Measurements from ENCODE around the gene TBC1D9. TPM values are rescaled to one million over a fixed set of nuclear protein-coding genes. Genes with fewer than 3 reads are reported as not detected.

TBC1D9 gene
- total RNA-seq, 5 donors from 2014 or later (not counting 1 experiment from before 2014, with no cell fraction given) = 0.56 to 4.2 (median 1.2) TPM

DNA sequence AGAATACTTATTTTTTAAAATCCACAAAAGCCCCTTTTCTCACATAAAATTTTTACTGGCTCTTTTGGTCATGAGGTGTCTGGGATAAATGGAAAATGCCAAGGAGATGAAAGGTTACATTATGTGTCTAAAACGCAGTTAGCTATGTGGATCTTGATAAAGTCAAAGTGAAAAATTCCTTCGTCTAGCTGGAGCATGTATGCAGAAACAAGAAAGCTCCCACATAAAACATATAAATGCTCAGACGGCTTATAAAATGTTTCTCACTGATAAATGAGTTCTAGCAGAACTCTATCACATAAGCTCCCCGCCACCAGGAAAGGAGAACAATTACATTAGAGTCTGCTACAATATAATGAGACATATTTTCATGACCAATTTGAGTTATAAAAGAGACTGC, 83.8 kb downstream of the TBC1D9 start:
- ChIA-PET CTCF (no interaction called here), POLR2A (no interaction called here)
- Histone ChIP-seq H3K36me3 (ENCODE audit: control insufficient read depth in 2 of 2, extremely low read depth in 1 of 2, insufficient read depth in 1 of 2, low read length in 1 of 2) (no peaks in the 10 kb centered on the region), H3K9me3 (no peaks in the 10 kb centered on the region), H3K27me3 (replicated peaks in 1 of 2; ENCODE audit: control insufficient read depth in 2 of 2, extremely low read depth in 1 of 2, insufficient read depth in 2 of 2, low read length in 1 of 2) (no peaks in the 10 kb centered on the region), H3K27ac (ENCODE audit: low read length) (no peak overlapping the region), H3K4me3 (ENCODE audit: control insufficient read depth in 1 of 2, extremely low read depth in 1 of 2, low read length in 1 of 2) (no peak overlapping the region), H3K4me1 (ENCODE audit: control insufficient read depth in 1 of 2, extremely low read depth in 1 of 2, insufficient read depth in 2 of 2, low read length in 2 of 2) (peaks cover 0 to 6% of the 10 kb centered on the region in 2 experiments)
- no peak for DNase-seq
- no CpG with 5 or more reads among the region's 4 CpGs for WGBS (ENCODE audit: insufficient coverage)
- Mint-ChIP-seq H3K27me3 (peaks cover 0 to 7% of the 10 kb centered on the region in 2 donors), H3K9me3 (no peaks in the 10 kb centered on the region), H3K27ac (no peak overlapping the region), H3K4me1 (peaks cover 0 to 3% (median 2%) of the 10 kb centered on the region in 3 donors), H3K4me3 (no peak overlapping the region), H3K36me3 (no peaks in the 10 kb centered on the region)
- no peak for ATAC-seq (replicated peaks in 1 of 4)

DNA sequence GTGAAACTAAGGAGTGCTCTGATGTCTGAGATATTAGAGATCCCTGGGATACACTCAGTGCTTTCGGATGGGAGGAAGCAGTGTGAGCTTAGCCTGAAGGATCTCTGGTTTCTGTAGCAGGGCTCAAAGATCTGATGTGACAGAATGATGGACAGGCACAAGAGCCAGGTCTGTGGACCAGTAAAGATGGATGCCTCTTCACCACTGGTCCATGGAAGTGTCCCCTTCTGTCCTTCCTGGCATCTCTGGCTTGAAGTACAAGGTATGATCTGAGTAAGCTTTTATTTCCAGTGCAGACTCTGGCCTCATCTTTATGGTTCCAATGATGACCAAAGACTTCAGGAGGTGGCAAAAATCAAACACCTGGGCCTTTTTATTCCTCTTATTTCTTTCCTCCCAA, 88.1 kb downstream of the TBC1D9 start:
- Histone ChIP-seq H3K27ac (ENCODE audit: low read length) (no peak overlapping the region), H3K4me3 (ENCODE audit: control insufficient read depth in 1 of 2, extremely low read depth in 1 of 2, low read length in 1 of 2) (no peak overlapping the region), H3K36me3 (ENCODE audit: control insufficient read depth in 2 of 2, extremely low read depth in 1 of 2, insufficient read depth in 1 of 2, low read length in 1 of 2) (no peaks in the 10 kb centered on the region), H3K9me3 (no peaks in the 10 kb centered on the region), H3K4me1 (ENCODE audit: control insufficient read depth in 1 of 2, extremely low read depth in 1 of 2, insufficient read depth in 2 of 2, low read length in 2 of 2) (no peaks in the 10 kb centered on the region), H3K27me3 (replicated peaks in 1 of 2; ENCODE audit: control insufficient read depth in 2 of 2, extremely low read depth in 1 of 2, insufficient read depth in 2 of 2, low read length in 1 of 2) (no peaks in the 10 kb centered on the region)
- Mint-ChIP-seq H3K27ac (no peak overlapping the region), H3K4me1 (no peaks in the 10 kb centered on the region), H3K36me3 (no peaks in the 10 kb centered on the region), H3K9me3 (no peaks in the 10 kb centered on the region), H3K4me3 (no peak overlapping the region), H3K27me3 (peaks cover 0 to under 1% of the 10 kb centered on the region in 2 donors)
- ChIA-PET CTCF (no interaction called here), POLR2A (no interaction called here)
- ATAC-seq (replicated peaks in 1 of 4) = no peak
- 80% methylated on average over 1 of the region's 1 CpG for WGBS (ENCODE audit: insufficient coverage)
- DNase-seq = no peak

DNA sequence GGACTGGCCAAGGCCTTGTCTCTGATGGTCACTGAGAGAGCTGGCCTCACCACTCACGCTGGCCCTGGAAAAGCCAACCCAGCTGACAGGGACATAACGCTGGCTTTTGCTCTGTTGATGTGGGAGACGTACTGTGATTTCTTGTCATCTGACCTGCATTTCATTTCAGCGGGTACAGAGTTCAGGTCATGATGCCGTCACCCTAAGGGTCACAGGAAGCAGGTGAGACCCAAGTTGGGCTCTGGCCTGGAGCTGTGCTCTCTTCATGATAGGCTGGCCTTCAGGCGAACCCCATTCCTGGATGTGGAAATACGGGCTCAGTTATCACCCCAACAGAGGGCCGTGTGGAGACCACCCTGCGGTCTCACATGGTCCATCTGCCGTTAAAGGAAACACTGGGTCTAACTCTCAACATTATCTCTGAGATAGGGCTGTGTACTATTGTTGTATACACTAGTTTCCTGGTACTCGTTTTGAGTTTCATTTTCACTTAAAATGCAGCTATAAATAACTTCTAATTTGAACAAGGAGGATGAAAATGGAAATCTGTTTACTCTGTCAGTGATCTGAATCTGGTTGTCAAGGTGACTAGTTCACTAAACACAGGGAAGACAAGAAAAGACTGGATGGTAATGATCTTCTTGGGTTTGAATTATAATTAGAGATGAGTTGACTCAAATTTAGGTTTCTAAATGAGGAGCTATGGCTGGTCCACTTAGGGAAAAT, 89.1 kb downstream of the TBC1D9 start:
- no peaks in the 10 kb centered on the region for H3K27me3 Mint-ChIP-seq
- ChIA-PET CTCF (no interaction called here), POLR2A (no interaction called here)
- Histone ChIP-seq H3K9me3 (no peaks in the 10 kb centered on the region), H3K27ac (ENCODE audit: low read length) (no peak overlapping the region), H3K36me3 (ENCODE audit: control insufficient read depth in 2 of 2, extremely low read depth in 1 of 2, insufficient read depth in 1 of 2, low read length in 1 of 2) (no peaks in the 10 kb centered on the region), H3K27me3 (replicated peaks in 1 of 2; ENCODE audit: control insufficient read depth in 2 of 2, extremely low read depth in 1 of 2, insufficient read depth in 2 of 2, low read length in 1 of 2) (no peaks in the 10 kb centered on the region), H3K4me3 (ENCODE audit: control insufficient read depth in 1 of 2, extremely low read depth in 1 of 2, low read length in 1 of 2) (no peak overlapping the region), H3K4me1 (ENCODE audit: control insufficient read depth in 1 of 2, extremely low read depth in 1 of 2, insufficient read depth in 2 of 2, low read length in 2 of 2) (no peaks in the 10 kb centered on the region)
- no peaks in the 10 kb centered on the region for H3K4me1 Mint-ChIP-seq
- no peak overlapping the region for H3K4me3 Mint-ChIP-seq
- WGBS (ENCODE audit: insufficient coverage) = 81% methylated on average over 7 of the region's 11 CpGs
- H3K27ac Mint-ChIP-seq = no peak overlapping the region
- ATAC-seq (replicated peaks in 1 of 4) = no peak
- no peak for DNase-seq
- no peaks in the 10 kb centered on the region for H3K36me3 Mint-ChIP-seq
- no peaks in the 10 kb centered on the region for H3K9me3 Mint-ChIP-seq

DNA sequence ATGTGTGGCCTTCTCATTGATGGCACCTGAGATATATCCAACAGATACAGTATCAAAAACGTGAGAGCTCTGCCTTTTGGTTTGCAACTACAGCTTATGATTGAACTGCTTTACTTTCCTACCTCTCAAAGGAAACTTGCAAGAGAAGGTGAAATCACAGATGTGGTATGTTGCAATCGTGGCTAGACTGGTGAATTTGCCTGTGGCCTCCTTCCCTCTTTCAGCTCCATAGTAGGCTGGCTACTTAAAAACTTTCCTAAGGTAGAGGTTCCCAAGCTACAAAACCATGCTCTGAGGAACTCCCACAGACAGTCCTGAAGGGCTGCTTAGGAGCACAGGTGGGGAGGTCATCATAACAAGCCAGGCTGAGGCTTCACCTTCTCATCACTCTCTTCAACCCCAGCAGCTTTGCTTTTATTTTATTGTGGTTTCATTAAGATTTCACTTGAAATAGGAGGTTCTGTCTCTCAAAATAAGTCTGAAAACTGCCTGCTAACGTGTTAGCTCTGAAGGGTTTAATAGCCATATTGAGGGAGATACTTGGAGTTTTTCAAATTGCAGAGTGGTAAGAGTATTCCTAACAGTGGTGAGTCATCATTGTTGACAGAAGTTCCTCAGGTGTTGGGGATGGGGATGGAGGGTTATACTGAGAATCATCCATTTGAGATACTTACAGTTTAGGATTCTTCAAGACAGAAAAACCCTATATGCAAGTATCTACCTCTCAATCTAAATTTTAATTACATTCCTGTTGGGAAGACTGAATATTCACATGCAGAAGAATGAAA, 93.9 kb downstream of the TBC1D9 start:
- no peak overlapping the region for H3K27ac Mint-ChIP-seq
- Histone ChIP-seq H3K27ac (ENCODE audit: low read length) (no peak overlapping the region), H3K4me1 (ENCODE audit: control insufficient read depth in 1 of 2, extremely low read depth in 1 of 2, insufficient read depth in 2 of 2, low read length in 2 of 2) (no peaks in the 10 kb centered on the region), H3K9me3 (no peaks in the 10 kb centered on the region), H3K27me3 (replicated peaks in 1 of 2; ENCODE audit: control insufficient read depth in 2 of 2, extremely low read depth in 1 of 2, insufficient read depth in 2 of 2, low read length in 1 of 2) (peaks cover 0 to 4% of the 10 kb centered on the region in 2 experiments), H3K36me3 (ENCODE audit: control insufficient read depth in 2 of 2, extremely low read depth in 1 of 2, insufficient read depth in 1 of 2, low read length in 1 of 2) (no peaks in the 10 kb centered on the region), H3K4me3 (ENCODE audit: control insufficient read depth in 1 of 2, extremely low read depth in 1 of 2, low read length in 1 of 2) (no peak overlapping the region)
- ChIA-PET CTCF (no interaction called here), POLR2A (no interaction called here)
- DNase-seq = no peak
- H3K9me3 Mint-ChIP-seq = no peaks in the 10 kb centered on the region
- 25% methylated on average over 1 of the region's 3 CpGs for WGBS (ENCODE audit: insufficient coverage)
- no peak overlapping the region for H3K4me3 Mint-ChIP-seq
- H3K4me1 Mint-ChIP-seq = no peaks in the 10 kb centered on the region
- H3K36me3 Mint-ChIP-seq = no peaks in the 10 kb centered on the region
- H3K27me3 Mint-ChIP-seq = peaks cover 3% of the 10 kb centered on the region in 2 donors
- no peak for ATAC-seq (replicated peaks in 1 of 4)

DNA sequence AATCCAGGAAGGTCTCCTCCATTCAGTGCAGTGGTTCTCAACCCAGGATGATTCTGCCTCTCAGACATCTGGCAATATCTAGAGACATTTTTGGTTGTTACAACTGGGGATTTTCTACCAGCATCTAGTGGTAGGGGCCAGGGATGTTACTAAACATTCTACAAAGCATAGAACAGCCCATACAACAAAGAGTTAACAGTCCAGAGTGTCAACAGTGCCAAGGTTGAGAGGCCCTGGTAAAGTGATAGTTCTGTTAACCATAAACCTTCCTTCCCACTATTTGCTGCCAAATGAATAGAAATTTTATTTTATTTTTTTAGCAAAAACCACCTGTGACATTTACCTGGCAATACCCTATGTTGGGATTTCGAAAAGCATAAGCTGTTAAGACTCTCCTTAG, 94.6 kb downstream of the TBC1D9 start:
- DNase-seq (no peak), ATAC-seq (replicated peaks in 1 of 4) (no peak)
- WGBS (ENCODE audit: insufficient coverage) = no CpG with 5 or more reads among the region's 1 CpG
- Mint-ChIP-seq H3K4me3 (no peak overlapping the region), H3K27ac (no peak overlapping the region), H3K27me3 (peaks cover 3% of the 10 kb centered on the region in 2 donors), H3K9me3 (no peaks in the 10 kb centered on the region), H3K36me3 (no peaks in the 10 kb centered on the region), H3K4me1 (no peaks in the 10 kb centered on the region)
- Histone ChIP-seq H3K4me3 (ENCODE audit: control insufficient read depth in 1 of 2, extremely low read depth in 1 of 2, low read length in 1 of 2) (no peak overlapping the region), H3K36me3 (ENCODE audit: control insufficient read depth in 2 of 2, extremely low read depth in 1 of 2, insufficient read depth in 1 of 2, low read length in 1 of 2) (no peaks in the 10 kb centered on the region), H3K27me3 (replicated peaks in 1 of 2; ENCODE audit: control insufficient read depth in 2 of 2, extremely low read depth in 1 of 2, insufficient read depth in 2 of 2, low read length in 1 of 2) (peaks cover 0 to 4% of the 10 kb centered on the region in 2 experiments), H3K4me1 (ENCODE audit: control insufficient read depth in 1 of 2, extremely low read depth in 1 of 2, insufficient read depth in 2 of 2, low read length in 2 of 2) (no peaks in the 10 kb centered on the region), H3K9me3 (no peaks in the 10 kb centered on the region), H3K27ac (ENCODE audit: low read length) (no peak overlapping the region)
- ChIA-PET POLR2A (no interaction called here), CTCF (no interaction called here)

GRCh38 chr4:140659943-140660700, 96.1 kb downstream of the TBC1D9 start:
- no peaks in the 10 kb centered on the region for H3K4me1 ChIP-seq (ENCODE audit: control insufficient read depth in 1 of 2, extremely low read depth in 1 of 2, insufficient read depth in 2 of 2, low read length in 2 of 2)
- Mint-ChIP-seq H3K27me3 (peaks cover 3 to 7% of the 10 kb centered on the region in 2 donors), H3K4me3 (no peak overlapping the region), H3K9me3 (no peaks in the 10 kb centered on the region), H3K4me1 (no peaks in the 10 kb centered on the region), H3K27ac (no peak overlapping the region), H3K36me3 (no peaks in the 10 kb centered on the region)
- no peaks in the 10 kb centered on the region for H3K9me3 ChIP-seq
- H3K27ac ChIP-seq (ENCODE audit: low read length) = no peak overlapping the region
- no peak overlapping the region for H3K4me3 ChIP-seq (ENCODE audit: control insufficient read depth in 1 of 2, extremely low read depth in 1 of 2, low read length in 1 of 2)
- POLR2A ChIA-PET = no interaction called here
- no peaks in the 10 kb centered on the region for H3K36me3 ChIP-seq (ENCODE audit: control insufficient read depth in 2 of 2, extremely low read depth in 1 of 2, insufficient read depth in 1 of 2, low read length in 1 of 2)
- peaks cover 0 to 4% of the 10 kb centered on the region in 2 experiments for H3K27me3 ChIP-seq (replicated peaks in 1 of 2; ENCODE audit: control insufficient read depth in 2 of 2, extremely low read depth in 1 of 2, insufficient read depth in 2 of 2, low read length in 1 of 2)
- CTCF ChIA-PET = no interaction called here
- DNase-seq = no peak
- ATAC-seq (replicated peaks in 1 of 4) = no peak
- WGBS (ENCODE audit: insufficient coverage) = 86% methylated on average over 1 of the region's 6 CpGs
